H9 (cell line): Measurements from ENCODE around the gene SPRED3. TPM values are rescaled to one million over a fixed set of nuclear protein-coding genes. Genes with fewer than 3 reads are reported as not detected.

ENCODE experiments used
- DNase-seq: peaks from one replicate; pipeline ENCODE4 v3.0.0-alpha.2; 2017
- H2AFZ ChIP-seq: one replicate; pipeline ENCODE4 v1.6.1; 2013; ENCODE audit warnings: mild to moderate bottlenecking, low read length, control low read depth, moderate library complexity
- H2AK5ac ChIP-seq: 2 replicates; pipeline ENCODE4 v1.6.1; 2013; ENCODE audit warnings: low read length, control low read depth, mixed read lengths; ENCODE audit not compliant: insufficient read length
- H2BK120ac ChIP-seq: one replicate; pipeline ENCODE4 v1.6.1; 2013; ENCODE audit warnings: low read depth, mild to moderate bottlenecking, low read length, control low read depth, inconsistent platforms; ENCODE audit not compliant: poor library complexity, severe bottlenecking
- H2BK12ac ChIP-seq: 2 replicates; pipeline ENCODE4 v1.6.1; 2013; ENCODE audit warnings: low read length, control low read depth, mixed read lengths, low read depth; ENCODE audit not compliant: insufficient read length
- H2BK15ac ChIP-seq: 2 replicates; pipeline ENCODE4 v1.6.1; 2013; ENCODE audit warnings: low read depth, low read length, control low read depth
- H2BK20ac ChIP-seq: one replicate; pipeline ENCODE4 v1.6.1; 2013; ENCODE audit warnings: low read depth, mild to moderate bottlenecking, low read length, control low read depth, inconsistent platforms; ENCODE audit not compliant: poor library complexity, severe bottlenecking
- H2BK5ac ChIP-seq: 2 replicates; pipeline ENCODE4 v1.6.1; 2013; ENCODE audit warnings: low read length, control low read depth, mixed read lengths; ENCODE audit not compliant: insufficient read length
- H3K14ac ChIP-seq: 2 replicates; pipeline ENCODE4 v1.6.1; 2013; ENCODE audit warnings: low read length, control low read depth; ENCODE audit not compliant: insufficient read depth
- H3K18ac ChIP-seq: 2 replicates; pipeline ENCODE4 v1.6.1; 2013; ENCODE audit warnings: low read depth, mild to moderate bottlenecking, mixed read lengths, low read length, control low read depth; ENCODE audit not compliant: insufficient read length
- H3K23ac ChIP-seq: 2 replicates; pipeline ENCODE4 v1.6.1; 2013; ENCODE audit warnings: low read length, control low read depth, mixed read lengths, low read depth; ENCODE audit not compliant: insufficient read length
- H3K23me2 ChIP-seq: 2 replicates; pipeline ENCODE4 v1.6.1; 2013; ENCODE audit warnings: low read depth, mild to moderate bottlenecking, mixed read lengths, low read length, control low read depth; ENCODE audit not compliant: insufficient read length, poor library complexity, severe bottlenecking
- H3K27ac ChIP-seq: 2 replicates; pipeline ENCODE4 v1.5.1; 2013; ENCODE audit warnings: low read length, control low read depth, mixed read lengths, low read depth; ENCODE audit not compliant: insufficient read length
- H3K27me3 ChIP-seq: 2 replicates; pipeline ENCODE4 v1.6.1; 2013; ENCODE audit warnings: low read length, control low read depth, inconsistent platforms; ENCODE audit not compliant: insufficient read depth
- H3K4ac ChIP-seq: 2 replicates; pipeline ENCODE4 v1.6.1; 2013; ENCODE audit warnings: low read depth, mild to moderate bottlenecking, control low read depth, inconsistent platforms, low read length, moderate library complexity
- H3K4me1 ChIP-seq: 2 replicates; pipeline ENCODE4 v1.6.1; 2013; ENCODE audit warnings: low read length, control low read depth, inconsistent platforms; ENCODE audit not compliant: insufficient read depth
- H3K4me2 ChIP-seq: 2 replicates; pipeline ENCODE4 v1.6.1; 2013; ENCODE audit warnings: low read length, control low read depth, mixed read lengths; ENCODE audit not compliant: insufficient read length, insufficient read depth
- H3K56ac ChIP-seq: 2 replicates; pipeline ENCODE4 v1.6.1; 2013; ENCODE audit warnings: low read depth, mild to moderate bottlenecking, mixed read lengths, low read length, control low read depth; ENCODE audit not compliant: insufficient read length
- H3K79me1 ChIP-seq: 2 replicates; pipeline ENCODE4 v1.6.1; 2013; ENCODE audit warnings: low read depth, mild to moderate bottlenecking, moderate library complexity, low read length, control low read depth, inconsistent platforms; ENCODE audit not compliant: insufficient read depth, poor library complexity, severe bottlenecking
- H3K79me2 ChIP-seq: 2 replicates; pipeline ENCODE4 v1.6.1; 2013; ENCODE audit warnings: low read length, control low read depth, inconsistent platforms; ENCODE audit not compliant: insufficient read depth
- H3K9ac ChIP-seq: 2 replicates; pipeline ENCODE4 v1.6.1; 2013; ENCODE audit warnings: low read length, control low read depth, mixed read lengths; ENCODE audit not compliant: insufficient read length; ENCODE audit errors: extremely low read depth
- H3K9me3 ChIP-seq: one replicate; pipeline ENCODE4 v1.6.1; 2013; ENCODE audit warnings: low read depth, low read length, inconsistent platforms; ENCODE audit not compliant: control insufficient read depth
- H3T11ph ChIP-seq: one replicate; pipeline ENCODE4 v1.6.1; 2013; ENCODE audit warnings: mild to moderate bottlenecking, low read length, control low read depth, inconsistent platforms
- H4K20me1 ChIP-seq: one replicate; pipeline ENCODE4 v1.6.1; 2013; ENCODE audit not compliant: control insufficient read depth, insufficient read length, insufficient read depth
- H4K5ac ChIP-seq: 2 replicates; pipeline ENCODE4 v1.6.1; 2013; ENCODE audit warnings: low read depth, mild to moderate bottlenecking, mixed read lengths, low read length, control low read depth; ENCODE audit not compliant: insufficient read length
- H4K8ac ChIP-seq: replicated peaks from 2 replicates; pipeline ENCODE4 v1.6.1; 2013; ENCODE audit warnings: low read length, control low read depth, mixed read lengths, low read depth; ENCODE audit not compliant: insufficient read length
- H4K91ac ChIP-seq: 2 replicates; pipeline ENCODE4 v1.6.1; 2013; ENCODE audit warnings: low read depth, mild to moderate bottlenecking, moderate library complexity, mixed read lengths, low read length, control low read depth; ENCODE audit not compliant: insufficient read length
- H3K27ac Mint-ChIP-seq, 3 experiments: 2 replicates in 2 of 3; 3 replicates in 1 of 3; pipeline ENCODE4 v1.8.0; 2020 to 2021; ENCODE audit warnings: mixed read lengths in 3 of 3, mild to moderate bottlenecking in 1 of 3, moderate library complexity in 1 of 3
- H3K27me3 Mint-ChIP-seq: 2 replicates; pipeline ENCODE4 v1.8.0; 2021; ENCODE audit warnings: low read depth, mild to moderate bottlenecking, moderate library complexity, mixed read lengths
- H3K36me3 Mint-ChIP-seq, 3 experiments: 2 replicates in 2 of 3; 3 replicates in 1 of 3; pipeline ENCODE4 v1.8.0; 2020 to 2021; ENCODE audit warnings: low read depth in 3 of 3, mixed read lengths in 3 of 3; ENCODE audit not compliant: insufficient read depth in 1 of 3
- H3K4me1 Mint-ChIP-seq, 2 experiments: 2 replicates each; pipeline ENCODE4 v1.8.0; 2020; ENCODE audit warnings: mixed read lengths in 2 of 2
- H3K4me3 Mint-ChIP-seq, 2 experiments: 2 replicates in 1 of 2; 3 replicates in 1 of 2; pipeline ENCODE4 v1.8.0; 2020 to 2021; ENCODE audit warnings: mild to moderate bottlenecking in 2 of 2, mixed read lengths in 2 of 2, moderate library complexity in 1 of 2
- H3K9me3 Mint-ChIP-seq, 2 experiments: 2 replicates in 1 of 2; 3 replicates in 1 of 2; pipeline ENCODE4 v1.8.0; 2020; ENCODE audit warnings: mild to moderate bottlenecking in 2 of 2, mixed read lengths in 2 of 2, moderate library complexity in 1 of 2
- WGBS: extraction: QIAGEN DNeasy Blood & Tissue Kit; methylation state at CpG from one replicate; pipeline ENCODE4 v1.1.7; 2013; ENCODE audit warnings: missing lambda C conversion rate, low lambda C conversion rate, mixed read lengths; ENCODE audit not compliant: insufficient read length; ENCODE audit errors: extremely low coverage; 5-methylcytosine and 5-hydroxymethylcytosine counted together
- total RNA-seq: library from RNA; stranded (reverse); gene quantifications from 2 replicates; pipeline ENCODE4 v1.2.1, GENCODE V29; 2021
- TF ChIP-seq, protein P1 (sequence below): fragments of 200-600 bp; sonication (generic); conservative IDR thresholded peaks from 3 replicates; pipeline ENCODE4 v1.8.0; 2021; ENCODE audit warnings: antibody characterized with exemption, mild to moderate bottlenecking

SPRED3 gene
- total RNA-seq, 1 experiment from 2014 or later, result 16.4 TPM

GRCh38 chr19:38383184-38383583, 5.3 kb upstream of the SPRED3 start:
- Histone ChIP-seq H2AK5ac (no peak overlapping the region), H2AFZ (no peak overlapping the region), H3T11ph (no peak overlapping the region), H4K8ac (no peak overlapping the region), H3K4me1 (no peaks in the 10 kb centered on the region), H2BK12ac (no peak overlapping the region), H3K14ac (no peak overlapping the region), H3K23me2 (peaks cover 19% of the 10 kb centered on the region), H4K91ac (no peak overlapping the region), H3K9ac (no peak overlapping the region), H2BK15ac (no peak overlapping the region), H3K79me2 (no peaks in the 10 kb centered on the region), H3K27me3 (no peaks in the 10 kb centered on the region), H3K9me3 (no peaks in the 10 kb centered on the region), H3K56ac (no peak overlapping the region), H2BK120ac (no peak overlapping the region), H3K4me2 (no peak overlapping the region), H3K23ac (no peak overlapping the region), H2BK5ac (no peak overlapping the region), H3K4ac (no peak overlapping the region), H4K5ac (no peak overlapping the region), H3K18ac (no peak overlapping the region), H3K79me1 (no peaks in the 10 kb centered on the region), H2BK20ac (no peak overlapping the region), H3K27ac (no peak overlapping the region), H4K20me1 (peaks cover 3% of the 10 kb centered on the region)
- Mint-ChIP-seq H3K4me1 (peaks cover 9 to 16% of the 10 kb centered on the region in 2 experiments), H3K27me3 (peaks cover 2% of the 10 kb centered on the region; the same call in 1 of the 2 replicates), H3K36me3 (peaks cover 20 to 57% (median 43%) of the 10 kb centered on the region in 3 experiments; a peak in 6 of 7 replicates), H3K9me3 (no peaks in the 10 kb centered on the region), H3K27ac (peak overlapping the region in 1 of 3 experiments; percentile 41; a peak in 2 of 7 replicates), H3K4me3 (no peak overlapping the region)
- DNase-seq, result no peak
- no CpG with 5 or more reads among the region's 10 CpGs for WGBS
- TF ChIP-seq, protein P1, sequence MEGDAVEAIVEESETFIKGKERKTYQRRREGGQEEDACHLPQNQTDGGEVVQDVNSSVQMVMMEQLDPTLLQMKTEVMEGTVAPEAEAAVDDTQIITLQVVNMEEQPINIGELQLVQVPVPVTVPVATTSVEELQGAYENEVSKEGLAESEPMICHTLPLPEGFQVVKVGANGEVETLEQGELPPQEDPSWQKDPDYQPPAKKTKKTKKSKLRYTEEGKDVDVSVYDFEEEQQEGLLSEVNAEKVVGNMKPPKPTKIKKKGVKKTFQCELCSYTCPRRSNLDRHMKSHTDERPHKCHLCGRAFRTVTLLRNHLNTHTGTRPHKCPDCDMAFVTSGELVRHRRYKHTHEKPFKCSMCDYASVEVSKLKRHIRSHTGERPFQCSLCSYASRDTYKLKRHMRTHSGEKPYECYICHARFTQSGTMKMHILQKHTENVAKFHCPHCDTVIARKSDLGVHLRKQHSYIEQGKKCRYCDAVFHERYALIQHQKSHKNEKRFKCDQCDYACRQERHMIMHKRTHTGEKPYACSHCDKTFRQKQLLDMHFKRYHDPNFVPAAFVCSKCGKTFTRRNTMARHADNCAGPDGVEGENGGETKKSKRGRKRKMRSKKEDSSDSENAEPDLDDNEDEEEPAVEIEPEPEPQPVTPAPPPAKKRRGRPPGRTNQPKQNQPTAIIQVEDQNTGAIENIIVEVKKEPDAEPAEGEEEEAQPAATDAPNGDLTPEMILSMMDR, result no peak
